Islet precursor cell (in vitro differentiated cells): Measurements from ENCODE around the gene TRA2A.
"Not testable (repeated sequence)": the region's sequence is repeated elsewhere in the genome, so short reads cannot be mapped to it uniquely, and the experiment has no call there.

Experiments used
- DNase-seq: peaks from one replicate; pipeline ENCODE4 v3.0.0-alpha.2; 2018

TRA2A gene

DNA sequence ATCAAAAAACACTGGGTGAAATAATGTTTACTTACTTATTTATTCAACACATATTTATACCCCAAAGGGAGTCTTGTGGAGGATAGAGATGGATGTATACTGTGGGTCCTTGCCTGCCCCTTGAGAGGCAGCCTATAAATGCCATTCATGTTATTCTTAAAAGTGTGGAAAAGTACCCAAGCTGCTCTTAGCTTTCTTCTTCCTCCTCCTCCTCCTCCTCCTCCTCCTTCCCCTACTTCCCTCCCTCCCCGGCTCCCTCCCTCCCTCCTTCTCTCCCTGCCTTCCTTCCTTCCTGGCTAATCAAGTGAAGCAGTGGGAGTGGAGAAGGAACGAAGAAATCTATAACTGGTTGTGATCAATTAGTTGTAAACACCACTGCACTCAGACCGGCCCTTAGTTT, 40.3 kb downstream of the TRA2A start:
- no peak for DNase-seq

- DNase-seq = no peak
These were observed 41.2 kb downstream of the TRA2A start for GRCh38 chr7:23490357-23491135.

- not testable (repeated sequence) for DNase-seq
These were observed 43.1 kb downstream of the TRA2A start for GRCh38 chr7:23488714-23489113.

- no peak for DNase-seq
These were observed 44.1 kb downstream of the TRA2A start for GRCh38 chr7:23487670-23488069.

DNA sequence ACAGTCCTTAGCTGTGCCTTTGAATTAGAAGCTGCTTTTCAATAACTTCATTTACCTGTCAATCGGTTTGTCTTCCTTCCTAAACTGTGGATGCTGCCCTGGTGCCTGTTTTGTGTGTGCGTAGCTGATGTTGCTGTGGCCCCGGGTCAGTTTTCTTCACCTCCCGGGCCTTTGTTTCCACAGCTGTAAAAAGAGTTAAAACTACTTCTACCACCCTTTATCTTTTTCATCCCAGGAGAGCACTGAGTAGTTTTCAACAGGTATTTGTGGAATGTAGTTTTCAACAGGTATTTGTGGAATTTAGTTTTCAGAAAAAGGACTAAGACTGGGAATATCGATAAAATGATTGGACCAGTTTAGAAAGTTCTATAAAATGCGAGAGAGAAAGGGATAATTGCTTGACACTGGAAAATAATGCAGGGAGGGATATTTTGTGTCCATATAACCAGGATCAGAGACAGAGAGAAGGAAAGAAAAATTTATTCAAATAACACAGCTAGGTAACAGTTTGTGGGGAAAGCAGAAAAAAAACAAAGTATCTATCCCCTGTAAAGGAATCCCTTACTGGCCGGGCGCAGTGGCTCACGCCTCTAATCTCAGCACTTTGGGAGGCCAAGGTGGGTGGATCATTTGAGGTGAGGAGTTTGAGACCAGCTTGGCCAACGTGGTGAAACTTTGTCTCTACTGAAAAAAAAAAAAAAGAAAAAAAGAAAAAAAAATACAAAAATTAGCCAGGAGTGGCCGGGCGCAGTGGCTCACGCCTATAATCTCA, 45.6 kb downstream of the TRA2A start:
- DNase-seq = no peak

DNA sequence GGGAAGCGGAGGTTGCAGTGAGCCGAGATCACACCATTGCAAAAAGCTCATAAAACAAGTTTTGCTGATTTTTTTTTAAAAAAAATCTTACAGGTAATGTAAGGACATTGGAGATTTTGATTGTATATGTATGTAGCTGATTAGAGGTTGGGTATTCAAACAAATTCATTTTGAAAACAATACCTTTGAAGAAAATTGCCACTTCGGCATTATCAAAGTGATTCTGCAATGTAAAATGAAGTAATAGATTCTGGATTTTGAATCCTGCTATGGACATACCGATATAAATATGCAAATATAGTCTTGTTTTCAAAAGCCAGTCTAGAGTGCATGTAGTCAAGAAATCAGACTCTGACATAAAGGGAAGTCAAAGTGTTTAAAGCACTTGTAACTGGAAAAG, 49.1 kb downstream of the TRA2A start:
- DNase-seq = no peak

DNA sequence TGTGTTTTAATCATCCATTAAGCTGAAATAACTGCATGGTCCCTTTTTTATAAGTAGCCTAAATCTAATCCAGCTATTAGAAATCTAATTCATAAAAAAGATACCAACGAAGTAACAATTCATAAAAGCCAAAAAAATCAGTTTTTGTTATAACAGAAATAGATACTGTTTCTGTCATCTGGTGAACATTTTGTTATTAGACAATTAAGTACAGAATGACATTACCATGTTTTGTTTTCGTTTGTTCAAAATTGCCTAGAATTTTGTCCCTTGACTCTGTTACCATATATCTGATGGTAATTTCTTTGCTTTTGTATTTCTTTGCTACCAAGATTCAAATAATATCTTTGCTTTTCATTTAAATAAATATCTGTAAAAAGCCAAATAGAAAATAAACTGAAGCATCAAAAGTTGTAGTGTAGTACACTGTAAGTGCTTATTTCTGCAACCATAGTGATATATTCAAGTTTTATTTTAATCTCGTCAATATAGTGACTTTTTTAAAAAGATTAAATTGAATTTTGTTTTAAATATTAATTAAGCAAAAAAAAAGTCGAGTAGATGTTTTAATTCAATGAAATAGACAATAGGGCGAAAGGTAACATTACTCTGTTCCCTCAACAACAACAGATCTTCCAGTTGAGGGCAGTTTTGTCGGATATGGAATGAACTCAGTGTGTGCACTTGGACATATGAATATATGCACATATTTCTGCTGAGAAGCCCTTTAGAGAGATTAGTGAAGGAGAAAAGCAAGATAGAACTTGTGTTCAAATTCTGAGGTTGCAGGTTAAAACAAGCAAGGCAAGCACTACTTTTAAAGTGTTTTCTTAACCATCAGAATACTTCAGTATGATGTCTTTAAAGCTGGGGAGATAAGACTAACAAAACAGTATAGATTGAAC, 53.6 kb downstream of the TRA2A start:
- no peak for DNase-seq

DNA sequence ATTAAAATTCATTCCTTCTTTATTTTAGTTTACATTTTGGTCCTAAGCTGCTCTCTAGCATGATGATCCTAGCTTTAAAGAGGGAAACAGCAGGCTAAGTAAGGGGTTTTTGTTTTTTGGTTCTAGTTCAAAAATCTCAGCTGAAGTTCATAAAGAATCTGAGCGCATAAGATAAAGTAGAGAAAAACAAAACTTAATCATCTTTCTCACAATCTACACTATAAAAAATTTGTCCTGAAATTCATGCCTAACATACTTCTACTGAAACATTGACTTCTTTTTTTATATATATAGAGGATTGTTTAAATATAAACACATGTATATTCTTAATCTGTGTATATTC, 54.7 kb downstream of the TRA2A start:
- DNase-seq = no peak

DNA sequence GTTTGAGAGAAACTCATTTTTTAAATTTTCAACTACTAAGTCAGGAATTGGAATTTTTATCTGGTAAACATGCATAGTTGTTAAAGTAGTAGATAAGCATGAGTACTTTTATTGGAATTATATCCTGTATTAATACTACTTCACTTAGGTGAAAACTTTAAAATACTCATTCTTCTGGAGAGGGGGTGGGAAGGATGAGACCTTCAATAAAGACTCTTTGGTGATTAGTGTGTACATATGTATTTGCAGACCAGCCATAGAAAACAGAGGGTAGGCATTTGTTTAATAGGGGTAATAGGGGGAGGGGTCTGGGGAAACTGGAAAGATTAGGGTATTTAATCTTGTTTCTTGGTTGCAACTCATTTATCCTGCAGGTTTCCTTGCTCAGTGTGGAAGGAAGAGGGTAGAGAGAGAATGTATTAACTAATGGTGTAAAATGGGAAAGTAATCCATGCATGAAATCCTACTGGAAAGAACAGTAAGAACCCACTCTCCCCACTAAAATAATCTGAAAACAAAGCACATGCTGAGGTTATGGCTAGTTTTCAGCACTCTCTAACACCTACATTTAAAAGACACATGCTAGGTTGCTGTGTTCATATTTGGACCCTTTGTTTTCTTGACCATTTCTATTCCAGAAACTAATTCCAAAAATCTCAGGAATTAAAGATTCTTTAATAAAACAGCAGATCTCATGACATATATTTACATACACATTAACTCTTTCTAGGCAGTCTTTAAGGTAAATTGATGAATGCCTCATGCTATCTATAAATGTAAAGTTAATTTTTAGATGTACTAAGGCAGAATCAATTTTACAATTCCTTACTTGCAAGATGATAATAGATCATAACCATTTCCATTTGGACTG, 55.3 kb downstream of the TRA2A start:
- no peak for DNase-seq

- no peak for DNase-seq
These were observed 56.3 kb downstream of the TRA2A start for GRCh38 chr7:23475576-23475839.

DNA sequence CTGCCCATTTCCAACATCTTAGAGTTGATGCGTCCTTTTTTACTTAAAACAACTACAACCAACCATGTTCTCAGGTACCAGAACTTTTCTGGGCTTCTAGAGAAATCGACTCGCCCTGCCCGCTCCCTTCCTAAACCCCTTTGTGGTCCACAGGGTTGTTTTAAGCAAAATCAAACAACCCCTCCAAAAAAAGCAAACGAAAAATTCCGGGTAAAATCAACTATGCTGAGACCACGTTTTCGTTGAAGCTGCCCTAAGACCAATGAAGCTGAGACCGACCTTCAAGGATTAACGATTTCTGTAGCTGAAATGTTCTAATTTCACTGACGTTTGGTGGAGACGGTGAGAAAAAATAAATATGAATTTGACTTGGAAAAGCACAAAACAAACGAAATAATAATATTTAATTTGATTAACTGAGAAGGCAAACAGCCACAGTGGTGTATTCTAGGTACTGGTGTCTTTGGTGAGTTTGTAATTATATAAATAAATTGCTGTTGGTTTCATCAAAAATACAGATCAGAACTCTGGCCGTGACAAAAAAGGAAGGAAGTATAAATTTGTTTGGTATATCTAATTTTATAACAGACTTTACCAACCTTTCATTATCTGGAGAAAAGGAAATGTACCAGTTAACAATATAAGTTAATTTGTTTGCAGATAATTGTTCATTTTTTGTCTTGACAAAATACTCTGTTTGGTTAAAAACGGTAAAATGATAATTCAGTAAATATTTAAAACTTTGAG, 56.8 kb downstream of the TRA2A start:
- DNase-seq = no peak

DNA sequence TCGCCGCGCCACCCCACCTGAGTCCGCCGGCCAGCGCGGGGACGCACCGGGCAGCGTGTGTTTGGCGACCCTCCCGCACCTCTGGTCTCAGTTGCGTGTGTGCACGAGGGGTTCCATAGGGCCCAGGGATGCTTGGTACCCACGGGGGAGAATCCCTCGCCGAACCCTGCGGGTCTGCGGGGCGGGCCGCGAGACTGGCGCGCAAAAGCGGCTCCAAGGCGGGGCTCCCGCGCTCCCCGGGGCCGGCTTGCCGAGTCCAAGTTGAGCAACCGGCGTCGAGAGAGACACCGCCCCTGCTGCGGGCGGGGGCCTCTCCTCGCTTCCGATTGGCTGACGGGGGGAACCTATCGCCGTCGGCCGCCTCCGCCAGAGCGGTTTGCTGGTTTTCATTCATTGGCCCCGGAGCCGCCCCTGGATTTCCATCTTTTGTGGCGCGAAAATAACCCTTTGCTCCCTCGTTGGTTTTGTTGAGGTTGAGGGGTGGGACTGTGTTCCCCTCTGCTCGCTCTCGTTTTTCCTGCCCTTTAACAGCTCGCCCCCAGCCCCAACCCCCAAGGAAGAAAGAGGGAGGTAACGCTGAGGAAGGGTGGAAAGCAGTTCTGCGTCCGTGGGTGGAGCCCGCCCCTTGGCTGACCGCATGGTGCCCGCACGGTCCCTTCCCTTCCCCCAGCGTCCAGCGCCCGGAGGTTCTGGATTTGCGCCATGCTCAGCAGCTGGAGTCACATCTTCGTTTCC, 57.5 kb downstream of the TRA2A start:
- peak; percentile 99 for DNase-seq

DNA sequence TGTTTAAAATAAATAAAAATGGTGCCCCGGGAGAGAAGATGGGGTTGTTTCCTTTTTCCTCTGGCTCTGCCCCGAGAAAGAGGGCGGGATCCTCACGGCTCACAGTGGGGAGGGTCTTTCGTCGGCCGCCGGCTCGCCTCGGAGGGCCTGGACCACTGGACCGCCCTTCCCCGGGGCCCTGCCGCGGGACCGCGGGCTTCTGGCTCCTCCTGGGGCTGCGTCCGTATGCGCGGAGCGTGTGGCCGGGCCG, 58.0 kb downstream of the TRA2A start:
- no peak for DNase-seq

GRCh38 chr7:23472956-23473843, 58.6 kb downstream of the TRA2A start:
- no peak for DNase-seq

GRCh38 chr7:23472556-23472955, 59.2 kb downstream of the TRA2A start:
- DNase-seq = no peak

DNA sequence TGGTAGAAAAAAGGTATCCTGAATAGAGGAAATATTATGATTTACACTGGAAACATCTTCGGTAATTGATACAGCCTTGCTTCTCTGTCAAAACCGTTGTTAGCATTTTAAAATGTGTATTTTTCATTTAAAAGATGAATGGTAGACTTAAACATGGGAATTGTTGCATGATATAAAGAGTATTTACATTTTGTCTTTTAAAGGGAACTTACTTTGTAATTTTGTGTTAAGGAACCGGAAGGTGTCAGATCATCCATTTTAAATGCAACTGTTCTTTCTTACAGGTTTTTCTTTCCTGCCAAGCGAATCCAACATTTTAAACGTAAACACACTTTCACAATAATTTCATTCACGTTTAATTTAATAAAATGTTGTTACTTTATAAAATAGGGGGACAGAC, 59.7 kb downstream of the TRA2A start:
- DNase-seq = no peak

DNA sequence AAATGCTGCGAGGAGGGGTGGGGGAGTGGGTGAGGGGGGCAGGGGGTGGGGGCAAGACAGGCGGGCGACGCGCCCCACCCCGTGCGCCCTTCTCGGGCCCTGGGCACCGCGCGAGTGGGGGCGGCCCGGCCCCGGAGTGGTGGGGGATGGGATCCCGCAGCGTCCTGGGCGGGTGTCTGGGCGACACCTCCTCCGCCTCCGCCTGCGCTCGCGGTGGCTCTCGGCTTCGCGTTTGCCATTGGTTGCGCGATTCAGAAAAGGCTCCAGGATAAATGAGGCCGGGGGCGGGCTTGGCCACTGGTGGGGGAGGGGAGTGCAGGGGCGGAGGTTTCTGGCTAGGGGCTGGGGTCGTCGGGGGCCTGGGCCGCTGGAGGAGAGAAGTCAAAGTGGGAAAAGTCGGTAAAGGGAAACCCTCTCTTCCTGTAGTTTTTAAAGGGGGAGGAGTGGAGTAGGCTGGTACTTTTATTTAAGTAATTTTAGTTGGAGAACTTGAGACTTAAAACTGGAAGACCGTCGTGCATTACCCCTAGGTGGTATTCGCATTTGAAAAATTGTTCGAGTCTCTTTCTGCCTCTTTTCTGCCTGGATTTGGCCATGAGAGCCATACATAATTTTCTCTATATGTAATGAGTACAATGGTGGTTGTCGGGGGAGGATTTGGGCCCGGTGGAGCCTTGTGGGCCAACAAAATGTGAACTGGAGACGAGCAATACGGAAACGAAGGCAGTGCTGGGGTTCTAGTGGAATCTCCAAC, 60.5 kb downstream of the TRA2A start:
- peak; percentile 95 for DNase-seq

DNA sequence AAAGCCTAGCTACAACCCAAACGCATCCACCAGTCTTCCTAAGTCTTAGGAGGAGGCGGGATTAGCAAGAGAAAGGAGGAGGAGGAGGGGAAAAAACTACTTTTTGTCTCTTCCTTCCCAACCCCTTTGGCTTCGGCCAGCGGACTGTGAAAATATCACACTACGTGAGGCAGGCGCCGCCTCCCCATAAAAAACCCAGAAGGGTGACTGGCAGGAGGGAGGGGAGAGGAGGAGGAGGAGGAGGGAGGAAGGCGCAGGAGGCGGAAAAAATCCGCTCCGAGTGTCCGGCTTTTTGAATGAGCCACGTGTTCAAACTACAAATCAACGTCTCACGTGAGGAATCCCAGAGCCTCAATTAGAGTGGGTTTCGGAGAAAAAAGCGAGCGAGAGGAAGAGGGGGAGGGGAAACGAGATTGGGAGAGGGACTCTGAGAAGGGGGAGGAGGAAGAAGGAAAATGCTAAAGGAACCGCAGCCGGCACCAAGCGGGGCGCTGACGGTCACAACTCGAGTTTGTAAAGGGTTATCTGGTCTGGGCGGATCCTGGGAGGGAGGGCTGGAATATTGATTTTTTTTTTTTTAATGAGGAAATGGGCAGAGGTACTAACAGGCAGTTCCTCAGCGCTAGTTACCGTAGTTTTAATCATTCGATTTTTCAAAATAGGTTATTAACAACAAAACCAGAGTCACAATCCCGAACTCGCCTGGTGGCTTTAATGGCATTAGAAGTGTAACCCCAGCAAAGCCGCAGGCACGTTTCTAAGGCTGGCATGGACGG, 61.3 kb downstream of the TRA2A start, which contains the start of gene IGF2BP3:
IGF2BP3 (minus strand) TSS at position 162 of the 776 bp plus-strand sequence. CDS start 381 bp downstream, outside the sequence.
- DNase-seq = peak; percentile 96

GRCh38 chr7:23469961-23470250, 61.9 kb downstream of the TRA2A start:
- DNase-seq = peak; percentile 66
